CD4-positive, alpha-beta T cell treated with Interleukin-15 for 4 hours (primary cell): Measurements from ENCODE around the gene PANK4.
"Not testable (repeated sequence)": the region's sequence is repeated elsewhere in the genome, so short reads cannot be mapped to it uniquely, and the experiment has no call there.

Experiments used
- DNase-seq: peaks from one replicate; pipeline ENCODE4 v3.0.0-alpha.2; 2020; ENCODE audit warnings: low spot score

Gene PANK4

GRCh38 chr1:2558861-2559260 lies 32.5 kb upstream of the PANK4 start:
- DNase-seq: no peak

- no peak for DNase-seq
Measured at GRCh38 chr1:2558420-2558819, 32.0 kb upstream of the PANK4 start.

GRCh38 chr1:2557482-2558400 lies 31.3 kb upstream of the PANK4 start:
- DNase-seq: no peak

GRCh38 chr1:2556678-2557481 lies 30.5 kb upstream of the PANK4 start:
- DNase-seq: peak; percentile 32

GRCh38 chr1:2556277-2556677 lies 29.9 kb upstream of the PANK4 start, which contains the start of gene TNFRSF14:
TSS of gene TNFRSF14 (plus strand) at chr1:2556371. CDS start at chr1:2556665, 294 bp downstream.
- DNase-seq: peak; percentile 77

- DNase-seq: peak; percentile 63
Measured at GRCh38 chr1:2555634-2556276, 29.4 kb upstream of the PANK4 start.

- DNase-seq: peak; percentile 61
Measured at GRCh38 chr1:2554621-2555387, 28.4 kb upstream of the PANK4 start.

GRCh38 chr1:2553871-2554620 lies 27.6 kb upstream of the PANK4 start:
- no peak for DNase-seq

GRCh38 chr1:2553076-2553475 lies 26.7 kb upstream of the PANK4 start:
- DNase-seq: not testable (repeated sequence)

- DNase-seq: no peak
Measured at GRCh38 chr1:2552189-2552588, 25.8 kb upstream of the PANK4 start.

GRCh38 chr1:2551544-2551943 lies 25.1 kb upstream of the PANK4 start:
- DNase-seq: not testable (repeated sequence)

- DNase-seq: not testable (repeated sequence)
Measured at GRCh38 chr1:2550309-2550861, 24.0 kb upstream of the PANK4 start.

GRCh38 chr1:2549367-2550029 lies 23.1 kb upstream of the PANK4 start:
- DNase-seq: not testable (repeated sequence)

GRCh38 chr1:2548068-2548589 lies 21.7 kb upstream of the PANK4 start:
- DNase-seq: peak; percentile 88

GRCh38 chr1:2547210-2548067 lies 21.0 kb upstream of the PANK4 start:
- peak; percentile 45 for DNase-seq

GRCh38 chr1:2546515-2547209 lies 20.3 kb upstream of the PANK4 start:
- peak; percentile 89 for DNase-seq

- DNase-seq: peak; percentile 92
Measured at GRCh38 chr1:2545754-2546514, 19.5 kb upstream of the PANK4 start.
